GM18505 (cell line): ENCODE results near the gene C16orf78.

Experiments used
- ATAC-seq: cut with Tn5 transposase; IDR thresholded peaks from one replicate; pipeline ENCODE4 v1.9.1; 2021; ENCODE audit not compliant: unreplicated experiment
- POLR2A ChIP-seq: IDR thresholded peaks from 4 replicates; pipeline ENCODE4 v1.6.1; 2011; ENCODE audit warnings: borderline replicate concordance; ENCODE audit not compliant: insufficient read depth, insufficient read length; ENCODE audit errors: extremely low read depth

Gene C16orf78, protein sequence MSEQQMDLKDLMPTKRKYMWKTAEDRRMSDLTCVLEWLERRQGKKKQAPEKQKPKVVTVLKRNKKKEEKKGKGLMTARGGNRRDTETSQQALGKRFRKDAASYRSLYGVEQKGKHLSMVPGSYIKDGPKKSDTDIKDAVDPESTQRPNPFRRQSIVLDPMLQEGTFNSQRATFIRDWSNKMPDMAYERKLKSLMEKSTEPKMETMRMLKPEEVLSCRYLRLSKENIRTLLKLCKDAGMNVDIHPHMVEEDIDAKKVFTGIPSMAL

DNA sequence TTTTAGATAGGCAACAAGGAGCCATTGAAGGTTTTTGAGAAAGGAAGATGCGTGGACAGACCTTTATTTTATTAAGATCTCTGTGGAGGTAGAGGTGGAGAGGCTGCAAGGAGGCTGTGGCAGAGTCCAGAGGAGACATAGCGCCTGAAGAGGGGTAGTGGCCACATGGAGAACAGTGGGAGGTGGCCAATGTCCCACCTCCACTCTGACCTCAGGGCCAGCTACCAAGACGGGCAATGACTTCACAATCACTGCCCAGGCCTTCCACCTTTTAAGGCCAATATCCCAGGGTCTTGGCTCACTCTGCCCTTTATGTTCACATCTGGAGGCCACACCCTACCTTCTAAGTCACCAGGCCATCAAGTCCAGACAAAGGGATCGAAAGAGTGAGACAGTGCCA lies at the start of gene C16orf78:
Gene C16orf78, plus strand, starts transcription at position 301 of the 400 bp plus-strand sequence. CDS start 136 bp downstream, outside the sequence.
- ATAC-seq, result no peak
- no peak for TF ChIP-seq POLR2A

GRCh38 chr16:49324703-49325102 lies 48.9 kb upstream of the C16orf78 start:
- TF ChIP-seq POLR2A, result no peak
- no peak for ATAC-seq

DNA sequence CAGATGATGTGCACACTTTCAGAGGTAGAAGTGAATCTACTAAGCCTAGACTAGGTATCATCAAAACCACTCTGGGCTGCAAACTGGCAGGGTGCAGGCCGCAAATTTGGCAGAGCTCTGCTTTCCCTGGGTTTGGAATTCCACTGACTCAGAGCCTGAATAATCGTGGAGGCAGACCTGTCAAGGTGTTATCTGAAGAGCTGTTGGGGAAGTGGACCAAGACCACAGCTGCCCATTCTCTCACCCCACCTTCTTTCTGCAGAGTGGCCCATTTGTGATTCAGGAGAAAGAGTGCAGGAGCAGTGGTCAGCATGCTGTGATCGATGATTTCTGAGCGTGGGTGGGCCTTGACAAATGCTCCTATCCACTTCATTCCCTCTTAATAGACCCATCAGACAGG lies 46.1 kb upstream of the C16orf78 start:
- TF ChIP-seq POLR2A, result no peak
- ATAC-seq, result no peak

DNA sequence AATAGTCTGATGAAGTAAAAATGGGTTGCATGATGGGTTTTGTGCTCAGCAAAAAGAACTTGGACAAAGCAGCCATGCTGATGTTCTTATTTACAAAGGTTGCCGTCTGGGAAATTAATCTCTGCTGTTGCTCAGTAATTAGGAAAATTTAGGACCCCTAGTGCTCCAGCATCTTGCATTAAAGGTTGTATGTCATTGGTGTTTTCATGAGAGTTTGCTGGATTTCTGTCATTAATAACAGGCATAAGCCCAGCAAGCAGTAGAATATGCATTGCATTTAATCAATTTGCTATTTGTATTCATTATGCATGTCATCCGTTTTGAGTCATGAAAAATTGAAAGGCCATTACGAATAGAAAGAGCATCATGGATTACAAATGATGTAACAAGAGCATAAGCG lies 45.3 kb upstream of the C16orf78 start:
- no peak for ATAC-seq
- TF ChIP-seq POLR2A, result no peak

- no peak for ATAC-seq
- no peak for TF ChIP-seq POLR2A
These were observed 42.9 kb upstream of the C16orf78 start for GRCh38 chr16:49330562-49331201.

DNA sequence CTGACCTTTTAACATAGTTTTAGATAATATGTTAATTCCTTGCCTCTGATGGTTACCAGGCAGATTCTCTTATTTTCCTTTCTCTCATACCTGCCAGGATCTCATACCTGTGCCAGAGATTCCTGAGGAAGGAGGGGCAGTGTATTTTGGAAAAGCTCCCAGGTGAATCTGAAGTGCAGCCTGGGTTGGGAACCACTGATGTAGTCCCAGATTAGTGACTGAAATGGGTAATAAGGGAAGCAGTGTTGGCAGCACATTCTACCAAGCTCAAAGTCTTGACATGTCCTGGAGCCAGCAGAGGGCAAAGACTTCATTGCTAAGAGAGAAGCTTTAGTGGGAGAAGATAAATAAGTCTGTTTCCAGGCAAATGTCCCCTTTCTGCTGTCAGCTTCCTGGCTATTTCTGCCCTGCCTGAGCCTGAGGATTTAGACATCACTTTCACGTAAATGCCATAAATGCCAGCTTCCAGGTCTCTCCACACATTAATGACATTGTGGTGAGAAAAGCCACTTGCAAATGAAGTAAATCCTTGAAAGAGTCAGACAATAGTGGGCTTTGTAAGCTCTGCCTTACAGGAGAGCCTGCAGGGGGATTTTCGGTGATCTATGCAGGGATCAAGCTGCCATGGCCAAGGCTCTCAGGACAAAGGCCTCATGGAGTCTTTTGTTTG lies 40.9 kb upstream of the C16orf78 start:
- no peak for TF ChIP-seq POLR2A
- ATAC-seq, result no peak

- ATAC-seq, result no peak
- TF ChIP-seq POLR2A, result no peak
These were observed 40.4 kb upstream of the C16orf78 start for GRCh38 chr16:49333259-49333597.

DNA sequence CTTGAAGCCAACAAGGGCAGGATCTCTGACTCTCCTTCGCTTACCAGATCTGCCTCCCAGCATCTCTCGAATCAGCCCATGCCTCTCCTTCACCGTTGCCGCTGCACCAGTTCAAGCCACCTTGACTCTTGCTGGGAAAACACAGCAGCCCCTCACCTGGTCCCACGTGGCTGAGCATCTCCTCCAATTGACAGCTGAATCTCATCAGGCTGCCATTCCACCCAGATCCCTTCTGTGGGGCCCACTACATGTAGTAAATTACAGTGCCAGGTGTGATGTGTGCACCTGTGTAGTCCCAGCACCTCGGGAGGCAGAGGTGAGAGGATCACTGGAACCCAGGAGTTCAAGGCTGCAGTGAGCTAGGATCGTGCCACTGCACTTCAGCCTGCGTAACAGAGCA lies 37.8 kb upstream of the C16orf78 start:
- ATAC-seq, result no peak
- no peak for TF ChIP-seq POLR2A

GRCh38 chr16:49336581-49336980 lies 37.0 kb upstream of the C16orf78 start:
- ATAC-seq, result no peak
- no peak for TF ChIP-seq POLR2A

GRCh38 chr16:49337814-49338350 lies 35.7 kb upstream of the C16orf78 start:
- ATAC-seq, result no peak
- no peak for TF ChIP-seq POLR2A

- ATAC-seq, result no peak
- no peak for TF ChIP-seq POLR2A
These were observed 34.9 kb upstream of the C16orf78 start for GRCh38 chr16:49338611-49339265.

- TF ChIP-seq POLR2A, result no peak
- ATAC-seq, result no peak
These were observed 33.1 kb upstream of the C16orf78 start for GRCh38 chr16:49340466-49340865.

GRCh38 chr16:49341706-49342105 lies 31.9 kb upstream of the C16orf78 start:
- no peak for ATAC-seq
- no peak for TF ChIP-seq POLR2A
